Upper lobe of left lung (tissue), 6 donors: ENCODE data around the gene PIRT. TPM values are rescaled to one million over a fixed set of nuclear protein-coding genes. Genes with fewer than 3 reads are reported as not detected.

Experiments
- ATAC-seq, 2 donors: fragments of 200-7000 bp; cut with Tn5 transposase; one replicate each; pipeline ENCODE4 v1.9.1; 2022; ENCODE audit warnings: mild to moderate bottlenecking in 2 of 2, moderate library complexity in 2 of 2; ENCODE audit not compliant: low FRiP score in 2 of 2
- DNase-seq, 2 donors: peaks; one replicate each; pipeline ENCODE4 v3.0.0-alpha.2; 2019 to 2020
- H3K27ac ChIP-seq, 4 donors: fragments of 200-600 bp; sonication (generic); one replicate each; pipeline ENCODE4 v1.5.1; 2016 to 2019
- H3K27me3 ChIP-seq, 4 donors: fragments of 200-600 bp; sonication (generic); one replicate each; pipeline ENCODE4 v1.5.1; 2017 to 2019
- H3K36me3 ChIP-seq, 4 donors: fragments of 200-600 bp; sonication (generic); one replicate each; pipeline ENCODE4 v1.5.1; 2016 to 2019
- H3K4me1 ChIP-seq, 4 donors: fragments of 200-600 bp; sonication (generic); one replicate each; pipeline ENCODE4 v1.5.1; 2018 to 2019
- H3K4me3 ChIP-seq, 4 donors: fragments of 200-600 bp; sonication (generic); one replicate each; pipeline ENCODE4 v1.5.1; 2017 to 2019; ENCODE audit warnings: mild to moderate bottlenecking in 2 of 4, moderate library complexity in 1 of 4
- H3K9me3 ChIP-seq, 4 donors: fragments of 200-600 bp; sonication (generic); one replicate each; pipeline ENCODE4 v1.5.1; 2018 to 2019
- CTCF ChIP-seq, 6 experiments: fragments of 450-650 bp in 4 of 6; fragments of 200-600 bp in 2 of 6; sonication (generic) in 2 of 6; IDR thresholded peaks; one replicate each; pipeline ENCODE4 v1.5.1; 2016 to 2019; ENCODE audit warnings: antibody characterized with exemption in 6 of 6
- EP300 ChIP-seq, 4 donors: sonication (generic); formaldehyde crosslinking; IDR thresholded peaks; one replicate each; pipeline ENCODE4 v1.5.1; 2017; ENCODE audit warnings: antibody characterized with exemption in 4 of 4, control low read depth in 2 of 4
- POLR2A ChIP-seq, 4 donors: fragments of 450-650 bp; IDR thresholded peaks; one replicate each; pipeline ENCODE4 v1.5.1; 2016 to 2017; ENCODE audit warnings: antibody characterized with exemption in 4 of 4, mild to moderate bottlenecking in 2 of 4
- POLR2AphosphoS5 ChIP-seq, 2 donors: sonication (generic); formaldehyde crosslinking; IDR thresholded peaks; one replicate each; pipeline ENCODE4 v1.5.1; 2017; ENCODE audit warnings: antibody characterized with exemption in 2 of 2
- WGBS, 2 donors: methylation state at CpG; one replicate each; pipeline ENCODE4 v1.1.5; 2017 to 2018; 5-methylcytosine and 5-hydroxymethylcytosine counted together
- total RNA-seq, 6 donors: library from RNA; depleted of rRNA in 4 of 6; stranded (reverse); fragments of >200 nt in 4 of 6; gene quantifications; one replicate each; pipeline versions ENCODE4 v1.1.0 to v1.2.1, GENCODE V29; 2016 to 2021
- donor health status: DM: no; HTN: no; CAD: no; lungs with moderate emphysema.
- donor health status: DM: no; HTN: yes; CAD: no; lungs with severe emphysema.

PIRT gene
- total RNA-seq, 6 donors from 2014 or later = not detected

DNA sequence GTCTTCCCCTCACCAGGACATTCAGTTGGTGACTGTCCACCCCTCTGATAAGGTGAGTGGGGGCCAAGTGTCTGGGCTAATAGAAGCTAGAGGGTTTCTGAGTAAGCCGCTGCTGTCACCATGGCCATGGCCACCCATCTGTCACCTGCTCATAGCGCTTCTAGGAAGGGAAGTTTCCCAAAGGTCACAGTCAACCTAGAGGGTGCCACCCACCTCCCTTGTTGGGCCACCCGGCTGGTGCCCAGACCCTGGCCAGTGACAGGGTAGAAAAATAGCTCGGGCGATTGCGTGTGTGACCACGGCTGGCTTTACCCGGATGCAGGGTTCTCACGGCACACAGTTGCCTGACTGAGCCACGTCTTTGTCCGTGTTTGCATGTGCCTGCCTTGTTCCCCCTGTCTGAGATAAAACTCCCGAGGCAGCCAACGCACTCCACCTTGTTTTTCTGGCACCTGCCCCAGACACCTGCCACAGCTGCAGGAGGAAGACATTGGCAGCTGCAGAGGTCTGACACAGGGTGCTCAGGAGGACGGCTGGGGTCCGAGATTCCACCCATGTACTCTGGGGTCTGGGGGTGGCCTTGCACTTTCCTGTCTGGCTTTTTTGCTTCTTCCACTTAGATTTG, 809 bp downstream of the PIRT start:
- WGBS, 2 donors = 70 to 76% methylated on average over 14 to 15 of the region's 15 CpGs
- no peak for DNase-seq
- Histone ChIP-seq H3K36me3 (no peaks in the 10 kb centered on the region), H3K9me3 (no peaks in the 10 kb centered on the region), H3K4me1 (no peaks in the 10 kb centered on the region), H3K27me3 (no peaks in the 10 kb centered on the region), H3K4me3 (no peak overlapping the region), H3K27ac (no peak overlapping the region)
- no peak for TF ChIP-seq POLR2A (IDR thresholded peaks at IDR 0.05)
- TF ChIP-seq CTCF (IDR thresholded peaks at IDR 0.05) = no peak
- no peak for TF ChIP-seq POLR2AphosphoS5 (IDR thresholded peaks at IDR 0.05)
- no peak for TF ChIP-seq EP300 (IDR thresholded peaks at IDR 0.05)
- no peak for ATAC-seq

GRCh38 chr17:10836145-10836544, 1.7 kb downstream of the PIRT start:
- ATAC-seq = no peak
- H3K36me3 ChIP-seq = no peaks in the 10 kb centered on the region
- no peak overlapping the region for H3K4me3 ChIP-seq
- DNase-seq = no peak
- TF ChIP-seq POLR2AphosphoS5 (IDR thresholded peaks at IDR 0.05) = no peak
- no peak for TF ChIP-seq CTCF (IDR thresholded peaks at IDR 0.05)
- no peak for TF ChIP-seq EP300 (IDR thresholded peaks at IDR 0.05)
- no peak for TF ChIP-seq POLR2A (IDR thresholded peaks at IDR 0.05)
- no peak overlapping the region for H3K27ac ChIP-seq
- H3K4me1 ChIP-seq = no peaks in the 10 kb centered on the region
- no peaks in the 10 kb centered on the region for H3K27me3 ChIP-seq
- H3K9me3 ChIP-seq = no peaks in the 10 kb centered on the region
- 77% methylated on average over 7 of the region's 7 CpGs for WGBS, 2 donors

GRCh38 chr17:10831696-10832095, 6.2 kb downstream of the PIRT start:
- Histone ChIP-seq H3K27ac (no peak overlapping the region), H3K4me3 (no peak overlapping the region), H3K4me1 (no peaks in the 10 kb centered on the region), H3K9me3 (no peaks in the 10 kb centered on the region), H3K27me3 (no peaks in the 10 kb centered on the region), H3K36me3 (no peaks in the 10 kb centered on the region)
- DNase-seq (no peak), ATAC-seq (no peak)
- 83 to 93% methylated on average over 5 of the region's 5 CpGs for WGBS, 2 donors
- TF ChIP-seq EP300 (IDR thresholded peaks at IDR 0.05) (no peak), POLR2AphosphoS5 (IDR thresholded peaks at IDR 0.05) (no peak)

DNA sequence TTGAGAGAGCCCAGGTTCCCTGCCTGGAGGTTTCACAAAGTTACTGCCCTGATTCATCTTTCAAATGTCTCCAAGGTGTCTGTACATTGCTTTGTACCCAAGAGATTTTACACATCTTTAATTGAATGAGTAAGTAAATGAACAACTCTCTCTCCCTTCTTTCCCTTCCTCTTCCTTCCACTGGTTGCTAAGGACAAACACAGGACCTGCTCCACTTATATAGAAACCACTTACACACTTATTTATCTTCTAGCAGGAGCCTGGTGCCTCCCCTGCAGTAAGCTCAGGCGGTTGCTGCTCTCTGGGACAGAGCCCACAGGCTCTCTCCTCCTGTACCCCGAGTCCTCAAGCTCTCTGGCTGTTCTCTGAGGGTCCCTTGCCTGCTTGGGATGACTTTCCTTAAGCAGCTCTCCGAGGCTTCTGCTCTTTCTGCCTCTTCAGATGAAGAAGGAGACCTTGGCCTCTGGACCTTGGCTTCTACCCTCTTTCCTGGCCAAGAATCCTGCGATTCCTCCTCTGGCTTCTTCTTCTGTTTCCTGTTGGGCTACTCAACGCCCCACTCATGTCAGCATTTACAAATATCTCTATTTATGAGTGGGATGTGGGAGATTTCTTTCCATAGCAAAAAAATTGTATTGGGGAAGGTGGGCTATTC, 9.9 kb downstream of the PIRT start:
- DNase-seq (no peak), ATAC-seq (no peak)
- H3K4me1 ChIP-seq = no peaks in the 10 kb centered on the region
- TF ChIP-seq POLR2AphosphoS5 (IDR thresholded peaks at IDR 0.05) (no peak), POLR2A (IDR thresholded peaks at IDR 0.05) (no peak), CTCF (IDR thresholded peaks at IDR 0.05) (no peak), EP300 (IDR thresholded peaks at IDR 0.05) (no peak)
- H3K27ac ChIP-seq = no peak overlapping the region
- no peaks in the 10 kb centered on the region for H3K27me3 ChIP-seq
- 58 to 62% methylated on average over 5 of the region's 5 CpGs for WGBS, 2 donors
- H3K36me3 ChIP-seq = no peaks in the 10 kb centered on the region
- H3K4me3 ChIP-seq = no peak overlapping the region
- no peaks in the 10 kb centered on the region for H3K9me3 ChIP-seq

DNA sequence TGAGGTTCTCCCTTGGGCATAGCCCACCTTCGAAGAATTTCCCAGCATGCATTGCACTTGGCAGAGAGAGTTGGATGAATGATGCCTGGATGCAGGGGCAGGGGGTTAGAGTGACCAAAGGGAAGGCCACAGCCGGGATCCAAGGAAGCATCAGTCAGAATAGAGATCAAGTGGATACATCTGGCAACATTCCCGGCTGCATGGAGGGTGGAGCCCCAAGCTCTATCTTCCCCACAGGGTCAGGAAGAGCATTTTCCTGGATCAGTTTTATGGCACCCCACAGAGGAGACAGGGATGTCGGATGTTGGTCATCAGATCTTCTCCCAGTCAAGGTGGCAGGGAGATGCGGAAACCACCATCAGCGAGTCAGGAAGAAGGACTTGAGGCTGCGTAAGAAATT, 13.0 kb downstream of the PIRT start:
- ATAC-seq (no peak), DNase-seq (no peak)
- no peaks in the 10 kb centered on the region for H3K27me3 ChIP-seq
- no peak overlapping the region for H3K4me3 ChIP-seq
- no peak for TF ChIP-seq EP300 (IDR thresholded peaks at IDR 0.05)
- no peak for TF ChIP-seq POLR2AphosphoS5 (IDR thresholded peaks at IDR 0.05)
- TF ChIP-seq CTCF (IDR thresholded peaks at IDR 0.05) = no peak
- no peak for TF ChIP-seq POLR2A (IDR thresholded peaks at IDR 0.05)
- H3K36me3 ChIP-seq = no peaks in the 10 kb centered on the region
- no peaks in the 10 kb centered on the region for H3K4me1 ChIP-seq
- H3K27ac ChIP-seq = no peak overlapping the region
- H3K9me3 ChIP-seq = no peaks in the 10 kb centered on the region
- WGBS, 2 donors = 79 to 87% methylated on average over 7 of the region's 7 CpGs
